IPS-20b (cell line): ENCODE measurements around the gene TMLHE.
"Not testable (repeated sequence)": the region's sequence is repeated elsewhere in the genome, so short reads cannot be mapped to it uniquely, and the experiment has no call there.

ENCODE experiments used
- H3K27ac ChIP-seq: one replicate; pipeline ENCODE4 v1.5.1; 2013; ENCODE audit warnings: low read length
- H3K27me3 ChIP-seq: 2 replicates; pipeline ENCODE4 v1.6.1; 2013; ENCODE audit warnings: mild to moderate bottlenecking, low read length, inconsistent platforms; ENCODE audit not compliant: insufficient read depth
- H3K36me3 ChIP-seq: 2 replicates; pipeline ENCODE4 v1.6.1; 2013; ENCODE audit warnings: low read depth, mild to moderate bottlenecking, inconsistent platforms, low read length, moderate library complexity; ENCODE audit not compliant: insufficient read depth
- H3K4me1 ChIP-seq: 2 replicates; pipeline ENCODE4 v1.6.1; 2013; ENCODE audit warnings: mild to moderate bottlenecking, control low read depth, inconsistent platforms, low read length, moderate library complexity; ENCODE audit not compliant: insufficient read depth
- H3K4me3 ChIP-seq: 2 replicates; pipeline ENCODE4 v1.5.1; 2013; ENCODE audit warnings: mild to moderate bottlenecking, low read length, inconsistent platforms
- H3K9ac ChIP-seq: 2 replicates; pipeline ENCODE4 v1.6.1; 2013; ENCODE audit warnings: low read depth, mild to moderate bottlenecking, inconsistent platforms, low read length, moderate library complexity
- H3K9me3 ChIP-seq: 2 replicates; pipeline ENCODE4 v1.6.1; 2013; ENCODE audit warnings: mild to moderate bottlenecking, low read depth, low read length, inconsistent platforms; ENCODE audit not compliant: insufficient read depth

The TMLHE gene

DNA sequence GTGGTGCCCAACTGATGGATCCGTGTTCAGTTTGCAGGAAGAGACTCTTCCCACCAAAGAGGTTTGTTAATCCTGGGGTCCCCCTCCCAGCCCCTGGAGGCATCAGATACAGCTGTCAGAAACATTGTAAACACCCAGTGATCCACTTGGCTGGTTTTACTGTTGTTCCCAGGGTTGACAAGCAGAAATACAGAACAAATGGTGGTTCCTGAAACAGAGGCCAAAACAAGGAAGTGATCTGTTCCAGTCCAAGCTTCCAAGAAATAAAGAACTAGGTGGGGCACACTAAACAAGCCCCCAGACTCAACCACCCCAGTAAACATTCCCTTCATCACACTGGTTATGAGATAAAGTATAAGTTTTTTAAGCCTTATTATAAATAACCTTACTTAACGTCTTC lies 1.4 kb downstream of the TMLHE start:
- Histone ChIP-seq H3K9ac (no peak overlapping the region), H3K36me3 (no peaks in the 10 kb centered on the region), H3K9me3 (no peaks in the 10 kb centered on the region), H3K27me3 (no peaks in the 10 kb centered on the region), H3K27ac (no peak overlapping the region), H3K4me3 (peak overlapping the region; percentile 93; the same call in 1 of the 2 replicates), H3K4me1 (0 out of 2 replicates have a peak, but pooled peaks cover 4% of the 10 kb centered on the region)

DNA sequence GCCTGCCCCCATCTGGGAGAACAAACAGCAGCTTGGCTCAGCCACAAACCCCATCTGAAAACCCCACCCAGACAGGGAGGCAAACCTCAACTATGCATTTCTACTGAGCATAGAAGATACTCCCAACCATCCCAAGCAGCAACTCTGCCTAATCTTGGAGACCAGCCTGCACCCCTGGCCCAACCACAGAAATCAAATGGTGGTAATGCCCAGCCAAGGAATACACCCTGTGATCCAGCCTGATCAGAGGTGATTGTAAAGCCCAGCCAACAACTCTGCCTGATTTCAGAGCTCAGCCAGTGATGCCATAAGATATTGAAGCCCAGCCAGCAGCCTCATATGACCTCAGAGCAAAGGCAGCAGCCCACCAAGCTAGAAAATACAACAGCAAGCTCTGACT lies 19.8 kb downstream of the TMLHE start:
- Histone ChIP-seq H3K36me3 (no peaks in the 10 kb centered on the region), H3K27ac (no peak overlapping the region), H3K27me3 (no peaks in the 10 kb centered on the region), H3K4me3 (no peak overlapping the region), H3K4me1 (no peaks in the 10 kb centered on the region), H3K9me3 (no peaks in the 10 kb centered on the region; the same call in 1 of the 2 replicates), H3K9ac (no peak overlapping the region)

DNA sequence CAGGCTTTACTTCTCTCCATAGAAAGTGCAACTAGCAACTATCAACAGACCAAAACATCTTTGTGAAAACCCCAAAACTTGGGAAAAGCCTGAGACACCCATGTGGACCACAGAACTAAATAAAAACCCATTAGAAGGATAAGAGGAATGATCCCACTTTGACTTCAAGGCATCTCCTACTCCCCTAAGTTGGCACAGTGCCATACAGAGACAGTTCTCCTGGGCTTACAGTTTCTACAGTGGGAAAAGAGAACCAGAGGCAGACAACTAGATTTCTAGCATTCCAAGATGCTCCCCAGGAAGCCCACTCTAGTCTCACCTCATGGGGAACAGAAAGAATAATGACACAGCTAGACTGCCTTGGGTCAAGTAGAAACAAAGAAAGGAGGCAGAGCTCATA lies 20.4 kb downstream of the TMLHE start:
- Histone ChIP-seq H3K4me1 (no peaks in the 10 kb centered on the region), H3K27me3 (no peaks in the 10 kb centered on the region), H3K9ac (no peak overlapping the region), H3K36me3 (no peaks in the 10 kb centered on the region), H3K27ac (no peak overlapping the region), H3K9me3 (no peaks in the 10 kb centered on the region; the same call in 1 of the 2 replicates), H3K4me3 (no peak overlapping the region)

DNA sequence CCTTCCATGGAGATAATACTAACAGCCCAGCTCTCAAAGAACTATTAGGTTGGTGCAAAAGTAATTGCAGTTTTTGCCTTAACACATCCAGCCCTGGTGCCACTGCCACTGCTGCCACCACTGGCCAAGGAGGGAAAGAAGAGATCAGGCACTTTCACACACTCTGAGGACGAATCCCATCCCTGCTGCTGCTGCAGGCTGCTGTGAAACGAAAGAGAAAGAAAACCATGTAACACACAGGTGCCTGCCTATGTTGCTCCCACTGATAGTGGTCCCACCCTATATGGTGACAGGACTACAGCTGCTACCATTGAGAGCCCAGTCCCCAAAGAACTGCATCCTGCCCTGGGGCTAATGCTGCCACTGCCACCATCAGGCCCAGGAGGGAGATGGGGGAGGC lies 35.1 kb downstream of the TMLHE start:
- no peaks in the 10 kb centered on the region for H3K27me3 ChIP-seq
- H3K4me1 ChIP-seq, result no peaks in the 10 kb centered on the region
- no peak overlapping the region for H3K27ac ChIP-seq
- H3K9ac ChIP-seq, result no peak overlapping the region
- no peaks in the 10 kb centered on the region for H3K36me3 ChIP-seq
- no peaks in the 10 kb centered on the region for H3K9me3 ChIP-seq
- H3K4me3 ChIP-seq, result no peak overlapping the region

DNA sequence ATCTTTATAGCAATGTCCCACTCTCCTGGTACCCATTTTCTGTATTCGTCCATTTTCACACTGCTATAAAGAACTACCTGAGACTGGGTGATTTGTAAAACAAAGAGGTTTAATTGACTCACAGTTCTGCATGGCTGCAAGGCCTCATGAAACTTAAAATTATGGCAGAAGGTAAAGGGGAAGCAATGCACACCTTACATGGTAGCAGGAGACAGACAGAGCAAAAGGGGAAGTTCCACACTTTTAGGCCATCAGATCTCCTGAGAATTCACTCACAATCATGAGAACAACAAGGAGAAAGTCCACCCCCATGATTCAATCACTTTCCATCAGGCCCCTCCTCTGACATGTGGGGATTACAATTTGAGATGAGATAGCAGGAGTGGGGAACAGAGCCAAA lies 49.7 kb downstream of the TMLHE start:
- H3K9me3 ChIP-seq, result no peaks in the 10 kb centered on the region
- H3K27me3 ChIP-seq, result no peaks in the 10 kb centered on the region
- no peaks in the 10 kb centered on the region for H3K4me1 ChIP-seq
- no peak overlapping the region for H3K27ac ChIP-seq
- H3K4me3 ChIP-seq, result no peak overlapping the region
- H3K9ac ChIP-seq, result no peak overlapping the region
- no peaks in the 10 kb centered on the region for H3K36me3 ChIP-seq

DNA sequence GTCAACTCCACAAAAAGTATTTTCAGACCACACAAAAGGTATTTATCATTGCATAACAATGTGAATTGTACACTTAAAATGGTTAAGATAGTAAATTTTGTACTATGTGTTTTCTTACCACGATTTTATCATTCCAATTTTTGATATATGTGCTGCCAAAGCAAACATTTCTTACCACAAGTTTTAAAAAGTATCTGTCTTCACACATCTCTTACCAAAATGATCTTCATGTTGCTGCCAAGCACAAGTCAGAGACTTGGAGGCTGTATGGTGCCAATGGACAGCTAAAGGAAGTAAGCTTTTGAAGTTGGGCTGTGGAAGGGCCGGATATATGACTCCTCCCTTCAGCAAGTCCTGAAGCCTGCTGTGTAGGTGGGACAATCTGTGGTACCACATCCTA lies 67.9 kb downstream of the TMLHE start:
- no peak overlapping the region for H3K9ac ChIP-seq

DNA sequence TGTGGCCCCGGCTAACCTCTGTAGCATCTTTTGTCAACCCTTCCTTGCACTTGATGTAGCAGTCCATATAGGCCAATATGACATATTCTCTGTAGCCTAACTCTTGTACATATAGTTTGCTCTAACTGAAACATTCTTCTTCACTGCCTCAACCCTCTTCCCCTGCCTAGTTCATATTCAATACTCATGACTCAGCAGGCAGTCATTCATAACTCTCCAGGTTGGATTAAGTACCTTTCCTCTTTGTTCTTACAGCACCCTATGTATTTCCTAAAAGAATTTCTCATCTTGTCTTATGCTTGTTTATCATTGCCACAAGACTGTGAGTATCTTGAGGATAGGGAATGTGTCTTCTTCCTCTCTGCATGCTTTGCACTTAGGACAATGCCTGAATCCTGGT lies 76.9 kb downstream of the TMLHE start:
- no peaks in the 10 kb centered on the region for H3K27me3 ChIP-seq
- no peaks in the 10 kb centered on the region for H3K36me3 ChIP-seq
- no peak overlapping the region for H3K9ac ChIP-seq
- no peaks in the 10 kb centered on the region for H3K9me3 ChIP-seq
- no peak overlapping the region for H3K27ac ChIP-seq
- H3K4me3 ChIP-seq, result no peak overlapping the region
- H3K4me1 ChIP-seq, result no peaks in the 10 kb centered on the region

More for the DNA sequence above, 67.9 kb downstream of the TMLHE start:
- Histone ChIP-seq H3K27me3 (no peaks in the 10 kb centered on the region), H3K4me3 (no peak overlapping the region), H3K27ac (no peak overlapping the region), H3K4me1 (no peaks in the 10 kb centered on the region), H3K36me3 (peaks cover 12% of the 10 kb centered on the region; the same call in 1 of the 2 replicates), H3K9me3 (no peaks in the 10 kb centered on the region)

DNA sequence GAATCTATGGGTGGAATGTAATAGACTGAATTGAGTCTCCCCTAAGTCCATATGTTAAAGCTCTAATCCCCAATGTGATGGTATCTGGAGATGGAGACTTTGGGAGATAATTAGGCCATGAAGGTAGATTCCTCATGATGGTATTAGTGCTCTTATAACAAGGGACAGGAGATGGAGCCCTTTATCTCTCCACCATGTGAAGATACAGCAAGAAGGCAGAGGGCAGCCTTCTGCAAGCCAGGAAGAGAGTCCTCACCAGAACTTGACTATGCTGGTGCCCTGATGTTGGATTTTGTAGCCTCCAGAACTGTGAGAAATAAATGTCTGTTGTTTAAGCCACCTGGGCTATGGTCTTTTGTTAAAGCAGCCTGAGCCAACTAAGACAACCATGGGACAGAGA lies 78.0 kb downstream of the TMLHE start:
- 0 out of 2 replicates have a peak, but pooled peaks cover 3% of the 10 kb centered on the region for H3K36me3 ChIP-seq
- H3K9ac ChIP-seq, result no peak overlapping the region
- no peaks in the 10 kb centered on the region for H3K4me1 ChIP-seq
- H3K27me3 ChIP-seq, result no peaks in the 10 kb centered on the region
- no peaks in the 10 kb centered on the region for H3K9me3 ChIP-seq
- no peak overlapping the region for H3K4me3 ChIP-seq
- no peak overlapping the region for H3K27ac ChIP-seq

DNA sequence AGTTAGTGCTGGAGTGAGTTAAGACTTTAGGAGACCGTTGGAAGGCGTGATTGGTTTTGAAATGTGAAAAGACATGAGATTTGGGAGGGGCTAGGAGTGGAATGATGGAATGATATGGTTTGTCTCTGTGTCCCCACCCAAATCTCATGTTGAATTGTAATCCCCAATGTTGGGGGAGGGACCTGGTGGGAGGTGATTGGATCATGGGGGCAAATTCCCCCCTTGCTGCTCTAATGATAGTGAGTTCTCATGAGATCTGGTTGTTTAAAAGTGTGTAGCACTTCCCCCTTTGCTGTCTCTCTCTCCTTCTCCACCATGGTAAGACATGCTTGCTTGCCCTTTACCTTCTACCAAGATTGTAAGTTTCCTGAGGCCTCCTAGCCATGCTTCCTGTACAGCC lies 85.7 kb downstream of the TMLHE start:
- H3K4me1 ChIP-seq, H3K27me3 ChIP-seq, H3K27ac ChIP-seq, H3K9ac ChIP-seq, H3K4me3 ChIP-seq: not testable (repeated sequence)
- peaks cover 19% of the 10 kb centered on the region; the same call in 1 of the 2 replicates for H3K36me3 ChIP-seq
- peaks cover 29% of the 10 kb centered on the region; the same call in 1 of the 2 replicates for H3K9me3 ChIP-seq

DNA sequence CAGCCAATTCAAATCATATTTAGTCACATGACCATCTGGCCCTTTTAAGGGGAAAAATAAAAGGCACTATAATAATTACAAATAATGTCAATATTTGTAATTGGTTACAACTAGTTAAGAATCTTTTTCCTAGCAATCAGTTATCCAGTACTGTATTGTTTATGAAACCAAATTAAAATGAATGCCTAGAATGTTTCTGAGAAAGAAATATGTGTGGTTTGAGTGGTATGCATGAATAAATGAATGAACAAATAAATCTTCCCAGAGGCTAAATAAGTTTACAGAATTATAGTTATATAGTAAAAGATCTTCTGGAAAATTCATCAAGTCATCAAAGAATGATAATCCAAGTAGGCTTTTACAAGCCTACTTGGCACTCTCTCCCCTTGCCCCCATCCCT lies 98.5 kb downstream of the TMLHE start:
- peaks cover 6% of the 10 kb centered on the region; the same call in 1 of the 2 replicates for H3K36me3 ChIP-seq

DNA sequence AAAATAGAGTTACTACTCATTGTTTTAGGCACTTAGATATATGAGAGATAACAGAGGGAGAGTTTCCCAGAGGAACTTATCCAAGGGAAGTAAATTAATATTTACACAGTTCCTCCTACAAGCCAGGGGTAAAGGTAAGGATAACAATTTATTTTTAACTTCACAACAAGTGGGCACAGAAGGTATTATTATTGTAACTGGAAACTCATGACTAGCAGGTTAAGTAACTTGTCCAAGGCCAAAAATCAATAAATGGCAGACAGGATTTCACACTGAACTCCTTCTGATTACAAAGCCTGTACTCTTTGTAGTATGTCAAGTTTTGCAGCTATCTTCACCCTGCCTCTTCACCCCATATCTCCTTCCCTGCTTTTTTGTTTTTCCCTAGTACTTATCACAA lies 107.5 kb downstream of the TMLHE start:
- Histone ChIP-seq H3K4me1 (no peaks in the 10 kb centered on the region), H3K36me3 (no peaks in the 10 kb centered on the region), H3K27me3 (no peaks in the 10 kb centered on the region), H3K9ac (no peak overlapping the region), H3K27ac (no peak overlapping the region), H3K9me3 (no peaks in the 10 kb centered on the region), H3K4me3 (no peak overlapping the region)

More for the DNA sequence above, 98.5 kb downstream of the TMLHE start:
- no peak overlapping the region for H3K4me3 ChIP-seq
- no peak overlapping the region for H3K27ac ChIP-seq
- no peaks in the 10 kb centered on the region for H3K27me3 ChIP-seq
- no peak overlapping the region for H3K9ac ChIP-seq
- H3K9me3 ChIP-seq, result no peaks in the 10 kb centered on the region
- H3K4me1 ChIP-seq, result no peaks in the 10 kb centered on the region

DNA sequence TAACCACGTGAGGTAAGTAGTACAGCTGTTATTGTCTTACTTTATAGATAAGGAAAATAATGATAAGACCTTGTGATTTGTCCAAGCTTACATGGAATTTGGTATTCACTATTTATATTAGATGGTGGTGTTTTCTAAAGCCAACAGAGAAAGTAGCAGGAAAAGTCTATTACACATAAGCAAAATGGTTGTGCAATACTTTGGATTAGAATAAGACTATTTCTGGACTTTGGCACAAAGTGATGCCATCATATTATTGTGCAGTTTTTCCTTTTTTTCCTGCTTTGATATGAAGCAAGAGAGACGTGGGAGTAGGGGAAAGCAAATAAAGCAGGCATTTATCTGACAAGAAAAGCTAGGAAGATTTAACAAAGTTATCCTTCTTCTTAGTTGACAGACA lies 117.6 kb downstream of the TMLHE start:
- not testable (repeated sequence) for H3K9me3 ChIP-seq, H3K36me3 ChIP-seq, H3K4me1 ChIP-seq, H3K9ac ChIP-seq, H3K4me3 ChIP-seq, H3K27ac ChIP-seq, H3K27me3 ChIP-seq

DNA sequence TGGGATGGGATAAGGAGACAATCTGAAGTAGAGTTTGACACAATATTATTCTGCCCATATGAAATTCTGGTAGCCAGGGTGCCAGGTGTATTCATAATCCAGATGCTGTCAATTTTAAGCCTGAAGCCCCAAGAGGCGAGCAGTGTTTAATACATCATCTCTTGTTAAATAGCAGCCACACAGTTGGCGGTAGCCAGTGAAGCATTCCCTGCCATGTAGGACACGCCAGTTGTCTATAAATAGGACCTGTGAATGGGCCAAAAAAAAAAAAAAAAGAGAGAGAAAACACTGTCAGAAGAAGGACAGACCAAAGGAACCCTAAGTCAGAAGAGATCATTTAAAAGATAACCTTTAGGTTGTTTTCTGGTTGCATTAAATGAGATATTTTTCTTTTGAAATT lies 121.3 kb downstream of the TMLHE start:
- not testable (repeated sequence) for H3K9me3 ChIP-seq, H3K36me3 ChIP-seq, H3K27me3 ChIP-seq, H3K9ac ChIP-seq, H3K4me1 ChIP-seq, H3K4me3 ChIP-seq, H3K27ac ChIP-seq
